Smooth muscle cell (in vitro differentiated cells): ENCODE data around the gene RNF7. TPM values are rescaled to one million over a fixed set of nuclear protein-coding genes. Genes with fewer than 3 reads are reported as not detected.

Source experiments
- DNase-seq: peaks from one replicate; lab custom pipeline; 2025; ENCODE audit not compliant: unreplicated experiment; lab: John Stamatoyannopoulos, UW
- H2AFZ ChIP-seq: fragments of 200-600 bp; sonication (generic); 2 replicates; pipeline ENCODE4 v1.6.0; 2016; ENCODE audit warnings: antibody characterized with exemption, low read depth, mild to moderate bottlenecking
- H3F3A ChIP-seq: fragments of 200-600 bp; sonication (generic); 2 replicates; pipeline ENCODE4 v1.6.0; 2017; ENCODE audit warnings: antibody characterized with exemption, low read depth
- H3K27ac ChIP-seq: fragments of 200-600 bp; sonication (generic); 2 replicates; pipeline ENCODE4 v1.5.1; 2016; ENCODE audit warnings: low read depth, mild to moderate bottlenecking
- H3K27me3 ChIP-seq: fragments of 200-600 bp; sonication (generic); 2 replicates; pipeline ENCODE4 v1.6.1; 2016; ENCODE audit warnings: low read depth, mild to moderate bottlenecking
- H3K36me3 ChIP-seq: fragments of 200-600 bp; sonication (generic); 2 replicates; pipeline ENCODE4 v1.5.1; 2016; ENCODE audit warnings: low read depth
- H3K4me1 ChIP-seq: fragments of 200-600 bp; sonication (generic); 2 replicates; pipeline ENCODE4 v1.5.1; 2016; ENCODE audit warnings: low read depth
- H3K4me2 ChIP-seq: fragments of 200-600 bp; sonication (generic); 2 replicates; pipeline ENCODE4 v1.6.0; 2016; ENCODE audit warnings: mild to moderate bottlenecking
- H3K4me3 ChIP-seq: fragments of 200-600 bp; sonication (generic); 2 replicates; pipeline ENCODE4 v1.5.1; 2016; ENCODE audit warnings: mild to moderate bottlenecking
- H3K79me2 ChIP-seq: fragments of 200-600 bp; sonication (generic); 2 replicates; pipeline ENCODE4 v1.6.0; 2016; ENCODE audit warnings: low read depth, mild to moderate bottlenecking
- H3K9ac ChIP-seq: fragments of 200-600 bp; sonication (generic); 2 replicates; pipeline ENCODE4 v1.6.0; 2016; ENCODE audit warnings: low read depth
- H3K9me3 ChIP-seq: fragments of 200-600 bp; sonication (generic); replicated peaks from 2 replicates; pipeline ENCODE4 v1.5.1; 2016; ENCODE audit warnings: low read depth
- H4K20me1 ChIP-seq: fragments of 200-600 bp; sonication (generic); 2 replicates; pipeline ENCODE4 v1.6.0; 2016; ENCODE audit warnings: low read depth
- WGBS: methylation state at CpG from one replicate; pipeline ENCODE4 v1.1.7; 2016; ENCODE audit warnings: low lambda C conversion rate; 5-methylcytosine and 5-hydroxymethylcytosine counted together
- polyA plus RNA-seq: library from polyadenylated mRNA; unstranded; fragments of >200 nt; fragmentation: Nextera tagmentation; extraction: Ambion mirVana; gene quantifications from 2 replicates; pipeline ENCODE4 v1.2.1, GENCODE V29; 2016
- total RNA-seq: library from RNA; depleted of rRNA; stranded (reverse); fragments of >200 nt; gene quantifications from 2 replicates; pipeline ENCODE4 v1.2.3, GENCODE V29; 2014
- TF ChIP-seq, protein P1 (sequence below): fragments of 200-600 bp; sonication (generic); IDR thresholded peaks from 2 replicates; pipeline ENCODE4 v1.5.1; 2017; ENCODE audit warnings: borderline replicate concordance, mild to moderate bottlenecking, antibody characterized with exemption; ENCODE audit not compliant: insufficient read depth, poor library complexity, severe bottlenecking

The RNF7 gene
- total and polyA plus RNA-seq, 2 experiments from 2014 or later: 130 to 229 TPM

DNA sequence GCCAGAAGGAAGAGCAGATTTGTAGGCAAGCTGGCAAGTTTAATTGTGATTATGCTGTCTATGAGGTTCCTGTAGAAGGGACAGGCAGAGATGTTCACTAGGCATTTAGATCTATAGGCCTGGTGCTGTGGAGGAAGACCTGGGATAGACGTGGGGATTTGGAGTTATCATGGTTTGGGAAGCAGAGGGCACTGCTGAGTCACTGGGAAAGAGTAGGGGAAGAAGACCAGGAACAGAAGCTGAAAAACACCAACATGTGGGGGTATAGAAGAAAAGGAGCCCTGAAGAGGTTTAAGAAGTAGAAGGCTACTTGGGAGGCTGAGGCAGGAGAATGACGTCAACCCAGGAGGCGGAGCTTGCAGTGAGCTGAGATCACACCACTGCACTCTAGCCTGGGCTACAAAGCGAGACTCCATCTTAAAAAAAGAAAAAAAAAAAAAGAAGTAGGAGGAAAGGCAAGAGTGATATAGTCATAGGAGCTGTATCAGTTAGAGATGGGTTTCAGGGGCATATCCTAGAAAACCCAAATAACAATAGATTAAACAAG lies 44.4 kb downstream of the RNF7 start:
- Histone ChIP-seq H3K4me3 (no peak overlapping the region), H3K9me3 (no peaks in the 10 kb centered on the region), H3K4me1 (no peaks in the 10 kb centered on the region), H3K27me3 (no peaks in the 10 kb centered on the region), H3F3A (no peaks in the 10 kb centered on the region), H2AFZ (no peak overlapping the region), H3K9ac (no peak overlapping the region), H3K36me3 (no peaks in the 10 kb centered on the region), H4K20me1 (no peaks in the 10 kb centered on the region), H3K4me2 (no peak overlapping the region), H3K27ac (no peak overlapping the region), H3K79me2 (no peaks in the 10 kb centered on the region)
- TF ChIP-seq, protein P1, sequence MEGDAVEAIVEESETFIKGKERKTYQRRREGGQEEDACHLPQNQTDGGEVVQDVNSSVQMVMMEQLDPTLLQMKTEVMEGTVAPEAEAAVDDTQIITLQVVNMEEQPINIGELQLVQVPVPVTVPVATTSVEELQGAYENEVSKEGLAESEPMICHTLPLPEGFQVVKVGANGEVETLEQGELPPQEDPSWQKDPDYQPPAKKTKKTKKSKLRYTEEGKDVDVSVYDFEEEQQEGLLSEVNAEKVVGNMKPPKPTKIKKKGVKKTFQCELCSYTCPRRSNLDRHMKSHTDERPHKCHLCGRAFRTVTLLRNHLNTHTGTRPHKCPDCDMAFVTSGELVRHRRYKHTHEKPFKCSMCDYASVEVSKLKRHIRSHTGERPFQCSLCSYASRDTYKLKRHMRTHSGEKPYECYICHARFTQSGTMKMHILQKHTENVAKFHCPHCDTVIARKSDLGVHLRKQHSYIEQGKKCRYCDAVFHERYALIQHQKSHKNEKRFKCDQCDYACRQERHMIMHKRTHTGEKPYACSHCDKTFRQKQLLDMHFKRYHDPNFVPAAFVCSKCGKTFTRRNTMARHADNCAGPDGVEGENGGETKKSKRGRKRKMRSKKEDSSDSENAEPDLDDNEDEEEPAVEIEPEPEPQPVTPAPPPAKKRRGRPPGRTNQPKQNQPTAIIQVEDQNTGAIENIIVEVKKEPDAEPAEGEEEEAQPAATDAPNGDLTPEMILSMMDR: no peak
- WGBS: 49% methylated on average over 4 of the region's 4 CpGs
- no peak for DNase-seq

DNA sequence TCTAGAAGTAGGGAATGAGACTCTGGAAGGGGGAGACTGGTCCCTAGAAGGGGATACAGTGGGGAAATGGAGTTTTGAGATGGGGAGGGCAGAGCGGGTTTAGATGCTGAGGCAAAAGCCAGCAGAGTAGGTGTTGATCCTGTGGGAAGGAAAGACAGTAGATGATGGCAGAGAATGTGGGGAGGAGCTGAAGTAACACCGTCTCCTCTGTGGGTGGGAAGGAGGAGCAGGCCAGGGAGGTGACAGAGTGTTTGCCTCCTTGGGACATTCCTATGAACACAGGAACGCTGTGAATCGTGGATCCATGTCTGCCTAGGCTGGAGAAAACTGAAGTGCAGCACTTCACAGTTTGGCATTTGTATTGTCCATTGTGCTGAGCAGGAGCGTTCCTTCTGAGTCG lies 45.5 kb downstream of the RNF7 start:
- Histone ChIP-seq H4K20me1 (no peaks in the 10 kb centered on the region), H3F3A (no peaks in the 10 kb centered on the region), H3K27ac (no peak overlapping the region), H3K36me3 (no peaks in the 10 kb centered on the region), H3K9ac (no peak overlapping the region), H2AFZ (no peak overlapping the region), H3K4me1 (no peaks in the 10 kb centered on the region), H3K79me2 (no peaks in the 10 kb centered on the region), H3K9me3 (no peaks in the 10 kb centered on the region), H3K27me3 (no peaks in the 10 kb centered on the region), H3K4me2 (no peak overlapping the region), H3K4me3 (no peak overlapping the region)
- no peak for DNase-seq
- TF ChIP-seq, protein P1: no peak
- WGBS: 88% methylated on average over 6 of the region's 6 CpGs

DNA sequence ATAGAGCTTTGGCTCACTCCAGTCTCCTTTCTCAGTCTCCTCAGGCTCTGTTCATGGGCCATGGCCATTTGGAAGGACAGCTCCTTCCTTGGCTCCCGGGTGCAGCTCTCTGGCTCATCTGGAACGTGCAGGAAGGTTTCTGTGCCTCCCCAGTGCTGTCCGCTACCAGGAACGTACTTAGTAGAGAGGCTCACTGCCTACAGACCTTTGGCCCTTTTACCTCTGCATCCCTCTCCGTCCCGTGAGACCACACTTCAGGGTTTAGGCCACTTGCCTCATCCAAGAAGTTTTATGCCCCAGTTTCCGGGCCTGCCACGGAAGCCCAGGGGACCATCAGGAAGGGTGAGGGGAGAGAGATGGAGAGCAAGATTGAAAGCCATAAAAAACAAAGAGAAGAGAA lies 46.0 kb downstream of the RNF7 start:
- no peak for DNase-seq

More for the DNA sequence above, 46.0 kb downstream of the RNF7 start:
- H3K4me3 ChIP-seq: no peak overlapping the region
- WGBS: 94% methylated on average over 8 of the region's 8 CpGs
- H3K4me1 ChIP-seq: no peaks in the 10 kb centered on the region
- H3K36me3 ChIP-seq: no peaks in the 10 kb centered on the region
- H3K9ac ChIP-seq: no peak overlapping the region
- no peak overlapping the region for H2AFZ ChIP-seq
- TF ChIP-seq, protein P1: no peak
- H3K9me3 ChIP-seq: no peaks in the 10 kb centered on the region
- H3K4me2 ChIP-seq: no peak overlapping the region
- H3F3A ChIP-seq: no peaks in the 10 kb centered on the region
- H3K27ac ChIP-seq: no peak overlapping the region
- H4K20me1 ChIP-seq: no peaks in the 10 kb centered on the region
- H3K27me3 ChIP-seq: no peaks in the 10 kb centered on the region
- H3K79me2 ChIP-seq: no peaks in the 10 kb centered on the region
